HL-60/S4 treated with phorbol 12-myristate 13-acetate at 8.2 ng/mL for 4 days and 3 days (cell line): ENCODE data around the gene ADAMTSL3.
"Not testable (repeated sequence)": the region's sequence is repeated elsewhere in the genome, so short reads cannot be mapped to it uniquely, and the experiment has no call there.

Experiments used
- in situ Hi-C: fragments of 300-500 bp; cut with MboI; formaldehyde crosslinking; loops from 2 replicates; pipeline ENCODE4 v1.15.0; 2022; ENCODE audit warnings: low sequenced_read_pairs

ADAMTSL3 gene

GRCh38 chr15:83700082-83700481, 46.2 kb downstream of the ADAMTSL3 start:
- in situ Hi-C loops = no loop called here

GRCh38 chr15:83702314-83702713, 48.4 kb downstream of the ADAMTSL3 start:
- in situ Hi-C loops = not testable (repeated sequence)

- in situ Hi-C loops = no loop called here
Observed at GRCh38 chr15:83708328-83708727, 54.4 kb downstream of the ADAMTSL3 start.

GRCh38 chr15:83709241-83709640, 55.3 kb downstream of the ADAMTSL3 start:
- in situ Hi-C loops = no loop called here

- in situ Hi-C loops = no loop called here
Observed at GRCh38 chr15:83709811-83710210, 55.9 kb downstream of the ADAMTSL3 start.

GRCh38 chr15:83710452-83710851, 56.5 kb downstream of the ADAMTSL3 start:
- in situ Hi-C loops = no loop called here

- in situ Hi-C loops = no loop called here
Observed at GRCh38 chr15:83711236-83711635, 57.3 kb downstream of the ADAMTSL3 start.

GRCh38 chr15:83713242-83713641, 59.3 kb downstream of the ADAMTSL3 start:
- in situ Hi-C loops = no loop called here

GRCh38 chr15:83714939-83715628, 61.2 kb downstream of the ADAMTSL3 start:
- in situ Hi-C loops = no loop called here

GRCh38 chr15:83716605-83717004, 62.7 kb downstream of the ADAMTSL3 start:
- in situ Hi-C loops = no loop called here

GRCh38 chr15:83717010-83717409, 63.1 kb downstream of the ADAMTSL3 start:
- in situ Hi-C loops = no loop called here

GRCh38 chr15:83720468-83720867, 66.5 kb downstream of the ADAMTSL3 start:
- in situ Hi-C loops = no loop called here

- in situ Hi-C loops = no loop called here
Observed at GRCh38 chr15:83721031-83721430, 67.1 kb downstream of the ADAMTSL3 start.

- in situ Hi-C loops = no loop called here
Observed at GRCh38 chr15:83721981-83722380, 68.1 kb downstream of the ADAMTSL3 start.

GRCh38 chr15:83723216-83723615, 69.3 kb downstream of the ADAMTSL3 start:
- in situ Hi-C loops = no loop called here

GRCh38 chr15:83732196-83732595, 78.3 kb downstream of the ADAMTSL3 start:
- in situ Hi-C loops = no loop called here

- in situ Hi-C loops = no loop called here
Observed at GRCh38 chr15:83732770-83733169, 78.8 kb downstream of the ADAMTSL3 start.

GRCh38 chr15:83733206-83733605, 79.3 kb downstream of the ADAMTSL3 start:
- in situ Hi-C loops = no loop called here

- in situ Hi-C loops = no loop called here
Observed at GRCh38 chr15:83733691-83734090, 79.8 kb downstream of the ADAMTSL3 start.

- in situ Hi-C loops = no loop called here
Observed at GRCh38 chr15:83734487-83734886, 80.6 kb downstream of the ADAMTSL3 start.

GRCh38 chr15:83739629-83740028, 85.7 kb downstream of the ADAMTSL3 start:
- in situ Hi-C loops = no loop called here

GRCh38 chr15:83745771-83746170, 91.8 kb downstream of the ADAMTSL3 start:
- in situ Hi-C loops = no loop called here

GRCh38 chr15:83746231-83746630, 92.3 kb downstream of the ADAMTSL3 start:
- in situ Hi-C loops = no loop called here
